Esophagus squamous epithelium (tissue), 4 donors: ENCODE results near the gene LIMS3.
"Not testable (repeated sequence)": the region's sequence is repeated elsewhere in the genome, so short reads cannot be mapped to it uniquely, and the experiment has no call there.

Source experiments
- POLR2A ChIP-seq, 4 donors: fragments of 450-650 bp; IDR thresholded peaks; one replicate each; pipeline ENCODE4 v1.6.1; 2017; ENCODE audit warnings: antibody characterized with exemption in 4 of 4, mild to moderate bottlenecking in 4 of 4, moderate library complexity in 3 of 4
- TF ChIP-seq, protein P1 (sequence below), 6 experiments: fragments of 450-650 bp in 4 of 6; fragments of 200-600 bp in 2 of 6; sonication (generic) in 2 of 6; IDR thresholded peaks; one replicate each; pipeline ENCODE4 v1.5.1; 2016 to 2019; ENCODE audit warnings: antibody characterized with exemption in 6 of 6, mild to moderate bottlenecking in 4 of 6, moderate library complexity in 4 of 6

DNA sequence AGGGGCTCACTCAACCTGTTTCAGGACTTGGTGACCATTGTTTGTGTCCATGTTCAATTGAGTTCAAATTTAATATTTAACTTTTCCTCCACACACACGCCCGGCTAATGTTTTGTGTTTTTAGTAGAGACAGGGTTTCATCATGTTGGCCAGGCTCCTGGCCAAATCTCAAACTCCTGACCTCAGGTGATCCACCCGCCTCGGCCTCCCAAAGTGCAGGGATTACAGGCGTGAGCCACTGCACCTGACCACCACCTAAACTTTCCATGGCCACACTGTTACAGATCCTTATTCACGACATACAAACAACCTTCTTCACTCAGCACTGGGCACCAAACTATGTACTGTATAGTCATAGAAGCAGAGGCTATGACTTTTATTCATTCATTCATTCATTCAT lies 4.3 kb upstream of the LIMS3 start:
- TF ChIP-seq, protein P1, sequence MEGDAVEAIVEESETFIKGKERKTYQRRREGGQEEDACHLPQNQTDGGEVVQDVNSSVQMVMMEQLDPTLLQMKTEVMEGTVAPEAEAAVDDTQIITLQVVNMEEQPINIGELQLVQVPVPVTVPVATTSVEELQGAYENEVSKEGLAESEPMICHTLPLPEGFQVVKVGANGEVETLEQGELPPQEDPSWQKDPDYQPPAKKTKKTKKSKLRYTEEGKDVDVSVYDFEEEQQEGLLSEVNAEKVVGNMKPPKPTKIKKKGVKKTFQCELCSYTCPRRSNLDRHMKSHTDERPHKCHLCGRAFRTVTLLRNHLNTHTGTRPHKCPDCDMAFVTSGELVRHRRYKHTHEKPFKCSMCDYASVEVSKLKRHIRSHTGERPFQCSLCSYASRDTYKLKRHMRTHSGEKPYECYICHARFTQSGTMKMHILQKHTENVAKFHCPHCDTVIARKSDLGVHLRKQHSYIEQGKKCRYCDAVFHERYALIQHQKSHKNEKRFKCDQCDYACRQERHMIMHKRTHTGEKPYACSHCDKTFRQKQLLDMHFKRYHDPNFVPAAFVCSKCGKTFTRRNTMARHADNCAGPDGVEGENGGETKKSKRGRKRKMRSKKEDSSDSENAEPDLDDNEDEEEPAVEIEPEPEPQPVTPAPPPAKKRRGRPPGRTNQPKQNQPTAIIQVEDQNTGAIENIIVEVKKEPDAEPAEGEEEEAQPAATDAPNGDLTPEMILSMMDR (IDR thresholded peaks at IDR 0.05), result not testable (repeated sequence)
- not testable (repeated sequence) for TF ChIP-seq POLR2A (IDR thresholded peaks at IDR 0.05)
